GM10266 (cell line): ENCODE results near the gene LCE1D.

Experiments used
- DNase-seq: peaks from one replicate; pipeline ENCODE4 v3.0.0; 2012; ENCODE audit errors: extremely low spot score
- TF ChIP-seq, protein P1 (sequence below): IDR thresholded peaks from 2 replicates; pipeline ENCODE4 v1.5.1; 2012; ENCODE audit warnings: mild to moderate bottlenecking, low read depth; ENCODE audit not compliant: control insufficient read depth, insufficient read depth; ENCODE audit errors: missing control alignments

The LCE1D gene, protein sequence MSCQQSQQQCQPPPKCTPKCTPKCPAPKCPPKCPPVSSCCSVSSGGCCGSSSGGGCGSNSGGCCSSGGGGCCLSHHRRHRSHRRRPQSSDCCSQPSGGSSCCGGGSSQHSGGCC

DNA sequence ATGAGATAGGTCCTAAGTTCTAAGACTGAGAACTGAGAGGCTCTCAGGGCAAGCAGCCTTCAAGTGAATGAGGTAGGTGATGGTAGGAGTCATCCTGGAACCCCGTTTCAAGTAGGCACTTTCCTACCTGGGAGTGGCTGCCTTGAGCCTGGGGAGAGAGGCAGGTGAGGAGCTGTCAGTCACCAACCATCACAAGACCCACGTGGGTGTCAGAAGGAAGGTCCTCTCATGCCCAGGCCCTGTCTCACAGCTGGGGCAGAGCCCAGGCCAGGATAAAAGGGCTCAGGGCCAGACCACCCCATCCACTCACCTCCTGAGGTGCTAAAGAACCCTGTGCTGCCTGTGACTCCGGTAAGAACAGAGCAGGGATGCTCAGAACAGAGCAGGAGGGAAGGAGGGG lies at the start of gene LCE1D:
Gene LCE1D (plus strand): TSS at position 301 of the 400 bp plus-strand sequence. CDS start 1,074 bp downstream, outside the sequence.
- DNase-seq = no peak
- TF ChIP-seq, protein P1, sequence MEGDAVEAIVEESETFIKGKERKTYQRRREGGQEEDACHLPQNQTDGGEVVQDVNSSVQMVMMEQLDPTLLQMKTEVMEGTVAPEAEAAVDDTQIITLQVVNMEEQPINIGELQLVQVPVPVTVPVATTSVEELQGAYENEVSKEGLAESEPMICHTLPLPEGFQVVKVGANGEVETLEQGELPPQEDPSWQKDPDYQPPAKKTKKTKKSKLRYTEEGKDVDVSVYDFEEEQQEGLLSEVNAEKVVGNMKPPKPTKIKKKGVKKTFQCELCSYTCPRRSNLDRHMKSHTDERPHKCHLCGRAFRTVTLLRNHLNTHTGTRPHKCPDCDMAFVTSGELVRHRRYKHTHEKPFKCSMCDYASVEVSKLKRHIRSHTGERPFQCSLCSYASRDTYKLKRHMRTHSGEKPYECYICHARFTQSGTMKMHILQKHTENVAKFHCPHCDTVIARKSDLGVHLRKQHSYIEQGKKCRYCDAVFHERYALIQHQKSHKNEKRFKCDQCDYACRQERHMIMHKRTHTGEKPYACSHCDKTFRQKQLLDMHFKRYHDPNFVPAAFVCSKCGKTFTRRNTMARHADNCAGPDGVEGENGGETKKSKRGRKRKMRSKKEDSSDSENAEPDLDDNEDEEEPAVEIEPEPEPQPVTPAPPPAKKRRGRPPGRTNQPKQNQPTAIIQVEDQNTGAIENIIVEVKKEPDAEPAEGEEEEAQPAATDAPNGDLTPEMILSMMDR = no peak

- DNase-seq = no peak
- TF ChIP-seq, protein P1 = no peak
Observed at GRCh38 chr1:152747831-152748230, 48.7 kb upstream of the LCE1D start.

DNA sequence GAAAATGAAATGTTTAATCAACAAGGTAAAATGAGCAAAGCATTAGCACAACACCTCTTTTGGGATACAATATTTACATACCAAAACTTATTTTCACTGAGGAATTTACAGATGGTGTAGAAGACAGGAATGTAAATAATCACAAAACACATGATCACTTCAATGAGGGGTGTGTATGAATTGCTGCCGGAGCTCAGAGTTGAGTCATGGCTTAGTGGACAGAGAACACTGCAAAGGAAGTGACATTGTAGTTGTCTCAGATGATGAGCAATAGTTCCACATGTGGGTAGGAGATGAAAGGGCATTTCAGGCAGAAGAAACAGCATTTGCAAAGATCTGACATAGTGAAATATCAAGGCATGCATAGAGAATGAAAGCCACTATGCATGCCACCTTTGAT lies 44.3 kb upstream of the LCE1D start:
- DNase-seq = no peak
- TF ChIP-seq, protein P1 = no peak

GRCh38 chr1:152753586-152753985 lies 42.9 kb upstream of the LCE1D start:
- TF ChIP-seq, protein P1 = no peak
- no peak for DNase-seq

DNA sequence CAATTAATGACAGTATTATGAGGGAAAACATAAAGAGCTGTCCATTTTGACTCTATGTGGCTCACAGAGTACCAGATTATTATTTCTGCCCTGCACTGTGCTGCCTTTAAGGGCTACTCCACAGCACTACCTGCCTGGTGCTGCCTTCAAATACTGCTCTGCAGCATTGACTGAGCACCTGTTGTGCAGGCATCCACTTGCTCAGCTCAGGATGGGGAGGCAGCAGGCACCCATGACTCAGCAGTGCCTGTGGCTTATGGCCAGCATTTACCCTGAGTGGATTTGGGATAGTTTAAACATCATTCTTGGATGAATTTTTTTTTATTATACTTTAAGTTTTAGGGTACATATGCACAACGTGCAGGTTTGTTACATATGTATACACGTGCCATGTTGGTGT lies 39.6 kb upstream of the LCE1D start:
- TF ChIP-seq, protein P1 = no peak
- no peak for DNase-seq

DNA sequence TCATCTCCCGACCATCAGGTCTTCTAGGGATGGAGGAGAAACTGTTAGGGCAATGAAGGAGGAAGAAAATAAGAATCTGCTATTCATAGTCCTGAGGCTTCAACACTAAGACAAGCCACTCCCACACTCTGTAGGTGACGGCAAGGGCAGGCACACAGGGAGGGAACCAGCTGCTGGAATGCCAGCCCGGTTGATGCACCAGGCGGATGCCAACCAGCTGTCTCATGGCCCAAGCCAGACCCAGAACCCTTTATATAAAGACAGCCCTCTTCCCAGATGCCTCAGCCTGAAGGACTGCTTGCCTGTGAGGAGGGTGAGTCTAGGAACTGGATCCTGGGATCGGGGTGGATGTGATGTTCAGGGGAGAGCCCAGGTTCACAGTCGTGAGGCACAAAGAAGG lies 38.8 kb upstream of the LCE1D start, which contains the start of gene KPRP:
Gene KPRP (plus strand): TSS at position 279 of the 400 bp plus-strand sequence. CDS start 1,564 bp downstream, outside the sequence.
- TF ChIP-seq, protein P1 = no peak
- no peak for DNase-seq

GRCh38 chr1:152758636-152759035 lies 37.9 kb upstream of the LCE1D start:
- DNase-seq = no peak
- TF ChIP-seq, protein P1 = no peak
